Parathyroid adenoma (tissue), 2 donors: ENCODE results near the gene RYR1.

ENCODE experiments used
- H2AFZ ChIP-seq: fragments of 300-600 bp; sonication (generic); one replicate; pipeline ENCODE4 v1.7.0; 2017; ENCODE audit warnings: antibody characterized with exemption, mild to moderate bottlenecking
- H3K27ac ChIP-seq: fragments of 300-600 bp; sonication (generic); one replicate; pipeline ENCODE4 v1.7.0; 2017
- H3K27me3 ChIP-seq: fragments of 300-600 bp; sonication (generic); one replicate; pipeline ENCODE4 v1.7.0; 2017; ENCODE audit warnings: low read length; ENCODE audit not compliant: control insufficient read depth, insufficient read depth
- H3K36me3 ChIP-seq: fragments of 300-600 bp; sonication (generic); one replicate; pipeline ENCODE4 v1.7.0; 2017; ENCODE audit warnings: low read length; ENCODE audit not compliant: control insufficient read depth, insufficient read depth
- H3K4me1 ChIP-seq: fragments of 300-600 bp; sonication (generic); one replicate; pipeline ENCODE4 v1.7.0; 2017; ENCODE audit warnings: control low read depth
- H3K4me2 ChIP-seq: fragments of 300-600 bp; sonication (generic); one replicate; pipeline ENCODE4 v1.7.0; 2017; ENCODE audit warnings: low read length
- H3K4me3 ChIP-seq: fragments of 300-600 bp; sonication (generic); one replicate; pipeline ENCODE4 v1.7.0; 2017; ENCODE audit warnings: low read depth, low read length
- H3K79me2 ChIP-seq: fragments of 300-600 bp; sonication (generic); one replicate; pipeline ENCODE4 v1.7.0; 2017; ENCODE audit warnings: control low read depth
- H3K9ac ChIP-seq: fragments of 300-600 bp; sonication (generic); one replicate; pipeline ENCODE4 v1.7.0; 2017; ENCODE audit warnings: mild to moderate bottlenecking
- H3K9me3 ChIP-seq: fragments of 300-600 bp; sonication (generic); one replicate; pipeline ENCODE4 v1.7.0; 2017; ENCODE audit warnings: low read length; ENCODE audit not compliant: control insufficient read depth
- CTCF ChIP-seq: fragments of 300-600 bp; sonication (generic); IDR thresholded peaks from one replicate; pipeline ENCODE4 v1.7.0; 2017; ENCODE audit warnings: antibody characterized with exemption, mild to moderate bottlenecking
- donor health status: primary hyperparathyroidism.

Gene RYR1

GRCh38 chr19:38464421-38465082 lies 31.1 kb downstream of the RYR1 start:
- Histone ChIP-seq H3K27me3 (no peaks in the 10 kb centered on the region), H3K4me1 (no peaks in the 10 kb centered on the region), H3K4me2 (no peak overlapping the region), H2AFZ (no peak overlapping the region), H3K9me3 (no peaks in the 10 kb centered on the region), H3K36me3 (no peaks in the 10 kb centered on the region), H3K27ac (no peak overlapping the region), H3K79me2 (no peaks in the 10 kb centered on the region), H3K9ac (no peak overlapping the region), H3K4me3 (no peak overlapping the region)
- TF ChIP-seq CTCF, result no peak

- no peaks in the 10 kb centered on the region for H3K27me3 ChIP-seq
- TF ChIP-seq CTCF, result no peak
- no peak overlapping the region for H2AFZ ChIP-seq
- no peak overlapping the region for H3K9ac ChIP-seq
- H3K9me3 ChIP-seq, result no peaks in the 10 kb centered on the region
- no peaks in the 10 kb centered on the region for H3K79me2 ChIP-seq
- H3K27ac ChIP-seq, result no peak overlapping the region
- no peak overlapping the region for H3K4me3 ChIP-seq
- no peaks in the 10 kb centered on the region for H3K4me1 ChIP-seq
- no peaks in the 10 kb centered on the region for H3K36me3 ChIP-seq
- H3K4me2 ChIP-seq, result no peak overlapping the region
These were observed 32.6 kb downstream of the RYR1 start for GRCh38 chr19:38466050-38466449.

- Histone ChIP-seq H3K27ac (no peak overlapping the region), H3K9ac (no peak overlapping the region), H2AFZ (no peak overlapping the region), H3K79me2 (no peaks in the 10 kb centered on the region), H3K27me3 (no peaks in the 10 kb centered on the region), H3K36me3 (no peaks in the 10 kb centered on the region), H3K9me3 (no peaks in the 10 kb centered on the region), H3K4me3 (no peak overlapping the region), H3K4me2 (no peak overlapping the region), H3K4me1 (no peaks in the 10 kb centered on the region)
- TF ChIP-seq CTCF, result no peak
These were observed 34.3 kb downstream of the RYR1 start for GRCh38 chr19:38467541-38468525.

GRCh38 chr19:38469151-38469550 lies 35.7 kb downstream of the RYR1 start:
- Histone ChIP-seq H2AFZ (no peak overlapping the region), H3K36me3 (no peaks in the 10 kb centered on the region), H3K4me1 (no peaks in the 10 kb centered on the region), H3K79me2 (no peaks in the 10 kb centered on the region), H3K4me2 (no peak overlapping the region), H3K4me3 (no peak overlapping the region), H3K27ac (no peak overlapping the region), H3K9ac (no peak overlapping the region), H3K9me3 (no peaks in the 10 kb centered on the region), H3K27me3 (no peaks in the 10 kb centered on the region)
- TF ChIP-seq CTCF, result no peak
